Stimulated activated naive CD4-positive, alpha-beta T cell (primary cell): ENCODE data around the gene NAA60.
A peak's percentile ranks its signal among the peaks of the same experiment; 100 is the strongest.

Experiments
- DNase-seq, 6 experiments: peaks; one replicate each; lab custom pipeline; 2025; lab: John Stamatoyannopoulos, UW

Gene NAA60

DNA sequence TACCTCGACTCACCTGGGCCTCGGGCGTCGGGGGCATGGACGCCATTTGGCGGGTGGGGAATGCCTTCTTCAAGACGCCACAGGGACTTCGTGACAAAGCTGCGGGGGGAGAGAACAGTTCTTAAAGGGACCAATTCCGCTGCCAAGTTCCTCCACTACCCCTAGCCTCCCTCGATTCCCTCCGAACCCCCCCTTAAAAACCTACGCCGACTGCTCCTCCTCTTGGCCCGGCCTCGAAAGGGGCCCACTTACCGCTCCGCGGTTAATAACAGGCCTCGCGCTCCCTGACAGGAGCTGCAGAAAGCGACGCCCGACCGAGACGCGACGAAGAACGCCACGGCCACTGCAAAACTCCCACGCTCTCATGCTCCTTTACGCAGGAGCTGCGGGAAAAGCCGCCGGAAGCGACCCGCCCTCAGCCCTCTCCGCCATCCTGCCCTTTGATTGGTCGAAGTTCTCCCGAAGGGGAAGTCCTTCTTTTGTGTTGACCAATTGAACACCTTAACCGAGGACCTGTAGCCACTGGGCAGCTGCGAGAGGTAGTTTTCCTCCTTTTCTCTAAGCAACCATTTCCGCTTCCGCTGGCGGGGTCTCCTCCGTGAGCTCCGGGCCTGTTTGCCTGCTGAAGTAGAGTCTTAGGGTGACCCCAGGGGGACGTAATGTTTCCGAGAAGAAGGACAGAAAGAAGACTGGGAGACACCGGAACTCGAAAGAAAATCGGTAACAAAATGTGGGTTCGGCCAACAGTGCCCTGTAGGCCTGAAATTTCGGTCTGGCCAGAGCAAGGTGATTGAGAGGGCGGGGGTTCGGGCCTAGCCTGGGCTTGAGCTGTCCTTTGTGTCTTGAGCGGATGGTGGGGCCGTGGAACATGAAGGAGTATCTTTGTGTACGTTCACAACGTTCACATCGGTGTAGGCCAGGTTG is at the start of gene NAA60, which contains the start of gene ZNF597:
Gene NAA60, plus strand, starts transcription at position 573 of the 924 bp plus-strand sequence. CDS start 32,548 bp downstream, outside the sequence.
Gene ZNF597, minus strand, starts transcription at position 397 of the 924 bp plus-strand sequence. Its CDS starts 351 bp downstream, at position 46.
- peak; percentile 58 to 81 (median 76) for DNase-seq

GRCh38 chr16:3400446-3400778 is 43.1 kb upstream of the NAA60 start:
- DNase-seq = no peak

DNA sequence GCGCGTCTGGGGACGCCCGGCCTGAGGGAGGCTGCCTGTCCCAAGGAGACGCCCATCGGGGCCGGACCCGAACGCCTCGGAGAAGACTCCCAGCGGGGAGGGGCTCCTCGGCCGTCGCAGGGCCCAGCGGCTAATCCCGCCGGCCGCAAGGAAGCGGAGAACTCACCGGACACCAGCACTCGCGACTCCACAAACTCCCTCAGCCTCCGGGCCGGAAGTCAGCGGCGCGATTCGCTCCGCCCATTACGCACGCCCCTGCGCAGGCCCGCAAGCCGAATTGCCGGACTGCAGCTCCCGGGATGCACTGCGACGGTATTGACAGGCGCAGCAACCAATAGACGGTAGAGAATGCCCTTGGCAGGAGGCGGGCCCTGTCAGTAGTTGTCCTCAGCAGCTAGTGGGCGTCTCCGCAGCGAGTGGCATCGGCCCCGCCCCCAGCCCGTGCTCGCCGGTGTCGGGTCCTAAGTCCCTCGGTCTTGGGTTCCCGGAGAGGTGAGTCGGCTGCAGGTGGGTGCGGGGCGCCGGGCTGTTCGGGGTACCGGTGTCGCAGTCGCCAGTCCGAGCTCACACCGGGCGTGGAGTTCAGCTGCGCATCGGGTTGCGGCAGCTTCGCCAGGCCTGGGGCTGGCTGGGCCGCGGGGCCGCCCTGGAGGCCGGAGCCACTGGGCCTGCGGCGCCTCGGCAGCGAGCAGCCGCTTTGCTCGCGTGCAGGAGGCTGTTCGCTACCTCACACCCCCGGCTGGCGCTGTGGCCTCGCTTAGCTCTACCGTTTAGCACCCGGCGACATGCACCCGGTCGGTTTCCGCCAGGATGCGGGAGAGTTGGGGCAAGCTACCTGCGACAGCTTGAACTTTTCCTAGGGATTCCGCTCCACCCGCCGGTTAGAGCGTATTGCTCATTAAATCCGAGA is 42.4 kb upstream of the NAA60 start, which contains the start of the genes ZNF174 and ZSCAN32:
Gene ZNF174, plus strand, starts transcription at position 437 of the 910 bp plus-strand sequence. CDS start 790 bp downstream, outside the sequence.
Gene ZSCAN32, minus strand, starts transcription at position 226 of the 910 bp plus-strand sequence. CDS start 3,447 bp downstream, outside the sequence.
- peak; percentile 95 to 98 (median 97) for DNase-seq

DNA sequence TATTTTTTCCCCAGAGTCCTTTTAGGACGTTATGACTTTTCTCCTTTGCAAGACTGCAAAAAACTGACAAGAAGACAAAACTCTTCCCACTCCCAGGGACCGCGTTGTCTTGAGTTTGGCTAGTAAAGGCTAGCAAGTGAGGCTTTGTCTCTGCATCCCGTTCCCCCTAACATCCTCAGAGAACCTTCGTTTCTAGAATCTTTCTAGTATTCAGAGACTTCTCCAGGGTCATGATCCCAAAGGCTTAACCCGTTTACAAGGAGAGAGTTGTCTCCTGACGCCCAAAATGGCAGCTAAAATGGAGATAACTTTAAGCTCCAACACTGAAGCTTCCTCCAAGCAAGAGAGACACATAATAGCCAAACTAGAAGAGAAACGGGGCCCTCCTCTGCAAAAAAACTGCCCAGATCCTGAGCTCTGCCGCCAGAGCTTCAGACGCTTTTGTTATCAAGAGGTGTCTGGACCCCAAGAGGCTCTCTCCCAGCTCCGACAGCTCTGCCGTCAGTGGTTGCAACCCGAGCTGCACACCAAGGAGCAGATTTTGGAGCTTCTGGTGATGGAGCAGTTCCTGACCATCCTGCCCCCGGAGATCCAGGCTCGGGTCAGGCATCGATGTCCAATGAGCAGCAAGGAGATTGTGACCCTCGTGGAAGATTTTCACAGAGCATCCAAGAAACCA is 41.6 kb upstream of the NAA60 start:
- no peak for DNase-seq

DNA sequence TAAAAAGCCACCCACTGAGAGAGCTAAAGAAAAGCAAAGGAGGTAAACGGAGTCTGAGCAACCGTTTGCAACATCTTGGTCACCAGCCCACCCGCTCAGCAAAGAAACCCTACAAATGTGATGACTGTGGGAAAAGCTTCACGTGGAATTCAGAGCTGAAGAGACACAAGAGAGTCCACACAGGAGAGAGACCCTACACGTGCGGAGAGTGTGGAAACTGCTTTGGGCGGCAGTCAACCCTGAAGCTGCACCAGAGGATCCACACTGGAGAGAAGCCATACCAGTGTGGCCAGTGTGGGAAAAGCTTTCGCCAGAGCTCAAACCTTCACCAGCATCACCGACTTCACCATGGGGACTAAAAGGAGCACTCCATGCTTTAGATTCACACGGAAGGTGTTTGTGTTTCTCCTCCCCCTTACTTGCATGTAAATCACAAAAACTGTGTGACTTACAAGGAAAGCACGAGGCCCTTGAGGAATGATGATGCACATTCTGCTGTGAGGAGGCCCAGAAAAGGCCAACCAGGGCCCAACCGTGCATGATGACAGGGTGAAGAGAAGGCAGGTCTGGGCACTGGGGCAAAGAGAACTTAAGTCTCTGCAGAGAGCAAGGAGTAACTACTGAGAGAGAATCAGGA is 34.8 kb upstream of the NAA60 start:
- no peak for DNase-seq

- no peak for DNase-seq
Observed at GRCh38 chr16:3413730-3414379, 29.6 kb upstream of the NAA60 start.

DNA sequence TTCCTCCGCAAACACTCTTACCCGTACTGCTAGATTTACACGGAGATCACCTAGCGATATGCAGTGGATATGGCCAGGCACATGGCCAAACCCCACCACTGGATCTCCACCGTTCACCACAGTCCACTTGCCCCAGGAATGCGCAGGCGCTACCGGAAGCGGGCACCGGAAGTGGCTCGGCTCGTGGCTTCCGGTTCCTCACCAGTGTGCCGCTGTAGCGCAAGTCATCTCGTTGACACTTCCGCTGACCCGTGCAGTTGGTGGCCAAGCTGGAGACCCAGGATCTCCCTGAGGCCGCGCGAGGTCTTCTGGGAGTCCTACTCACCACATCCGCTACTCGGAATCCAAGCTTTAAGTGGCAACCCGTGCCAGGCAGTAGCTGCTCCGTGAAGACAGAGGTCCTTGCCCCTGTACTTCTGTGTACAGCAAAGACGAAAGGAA is 11.7 kb upstream of the NAA60 start:
- peak in 4 of 6 experiments; percentile 6 to 55 (median 38) for DNase-seq

GRCh38 chr16:3434373-3434772 is 9.1 kb upstream of the NAA60 start:
- DNase-seq = no peak

DNA sequence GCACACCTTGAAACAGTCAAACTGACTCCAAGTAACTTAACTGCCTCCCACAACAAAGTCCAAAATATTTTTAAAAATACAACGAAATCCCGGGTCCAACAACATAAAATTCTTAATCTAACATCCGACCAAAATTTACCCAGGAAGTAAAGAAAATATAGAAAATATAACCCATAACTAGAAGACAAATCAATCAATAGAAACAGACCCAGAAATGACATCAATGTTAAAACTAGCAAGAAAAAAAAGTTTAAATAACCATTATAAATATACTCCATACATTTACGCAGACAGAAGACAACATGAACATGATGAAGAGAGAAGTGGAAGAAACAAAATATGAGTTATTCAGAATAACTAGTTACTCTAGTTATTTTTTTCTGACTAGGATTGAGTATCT is 3.8 kb upstream of the NAA60 start:
- DNase-seq = no peak

DNA sequence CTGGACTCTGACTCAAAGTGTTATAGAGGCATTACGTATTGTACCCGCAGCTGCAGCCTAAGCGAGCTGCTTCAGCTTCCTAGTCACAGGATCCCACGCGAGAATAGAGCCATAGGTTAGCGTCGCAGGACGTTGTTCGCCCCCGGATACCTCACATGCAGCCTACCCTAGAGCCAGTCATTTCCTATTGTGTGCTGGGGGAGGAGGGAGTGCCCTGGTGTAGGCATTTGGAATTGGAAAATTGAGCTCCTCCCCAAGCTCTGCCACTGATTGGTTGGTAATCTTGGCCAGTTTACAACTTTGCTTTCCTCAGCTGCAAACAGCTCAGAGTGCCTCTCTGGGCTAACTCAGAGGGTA is 530 bp downstream of the NAA60 start:
- DNase-seq = peak in 4 of 6 experiments; percentile 9 to 34 (median 14)

GRCh38 chr16:3454093-3454492 is 10.6 kb downstream of the NAA60 start:
- DNase-seq = no peak

DNA sequence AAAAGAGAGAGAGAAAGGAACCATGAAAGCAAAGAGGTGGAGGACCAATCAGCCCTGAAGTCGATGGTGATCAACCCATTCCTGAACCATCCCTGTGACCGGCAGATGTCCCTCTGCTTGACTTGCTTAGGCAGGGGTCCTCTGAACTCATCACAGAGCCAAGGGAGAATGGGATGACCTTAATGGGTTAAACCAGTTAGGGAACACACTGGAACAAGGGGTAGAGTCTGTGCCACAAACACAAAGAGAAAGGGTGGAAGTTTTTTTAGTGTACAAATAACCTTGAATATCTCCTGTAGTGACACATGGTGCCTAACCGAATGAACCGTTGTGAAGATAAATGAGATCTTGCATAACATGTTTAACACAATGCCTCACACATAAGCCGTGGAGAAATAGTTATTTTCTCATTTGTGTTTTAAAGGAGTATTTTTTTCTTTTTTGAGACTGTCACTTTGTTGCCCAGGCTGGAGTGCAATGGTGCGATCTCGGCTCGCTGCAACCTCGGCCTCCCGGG is 11.2 kb downstream of the NAA60 start:
- no peak for DNase-seq

- peak; percentile 81 to 92 (median 84) for DNase-seq
Observed at GRCh38 chr16:3457434-3458252, 14.2 kb downstream of the NAA60 start.

GRCh38 chr16:3458278-3458851 is 14.9 kb downstream of the NAA60 start:
- peak in 2 of 6 experiments; percentile 30 to 39 for DNase-seq

DNA sequence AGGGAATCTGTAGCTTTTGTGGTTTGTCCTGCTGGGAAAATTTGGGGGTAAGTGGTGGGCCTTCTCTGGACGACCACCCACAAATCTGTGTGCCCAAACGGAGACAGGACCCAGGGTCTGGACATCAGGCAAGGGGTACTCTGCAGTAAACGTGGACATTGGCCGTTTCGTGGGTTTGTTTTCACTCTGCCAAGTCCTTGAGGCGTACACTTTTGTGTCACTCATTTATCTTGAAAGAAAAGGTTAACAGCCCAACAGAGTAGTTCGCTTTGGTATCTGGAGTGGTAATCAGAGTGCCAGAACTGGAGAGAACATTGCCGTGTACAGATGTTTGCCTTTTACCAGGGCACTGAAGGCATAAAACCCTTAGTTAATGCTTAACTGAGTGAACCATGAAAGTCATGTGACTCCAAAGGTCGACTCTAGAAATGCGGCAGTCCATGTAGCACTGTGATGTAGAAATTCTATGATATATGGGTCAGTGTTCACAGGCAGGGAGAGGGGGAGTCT is 15.4 kb downstream of the NAA60 start:
- DNase-seq = peak in 2 of 6 experiments; percentile 3 to 28

- peak in 2 of 6 experiments; percentile 28 to 38 for DNase-seq
Observed at GRCh38 chr16:3459401-3460090, 16.1 kb downstream of the NAA60 start.

DNA sequence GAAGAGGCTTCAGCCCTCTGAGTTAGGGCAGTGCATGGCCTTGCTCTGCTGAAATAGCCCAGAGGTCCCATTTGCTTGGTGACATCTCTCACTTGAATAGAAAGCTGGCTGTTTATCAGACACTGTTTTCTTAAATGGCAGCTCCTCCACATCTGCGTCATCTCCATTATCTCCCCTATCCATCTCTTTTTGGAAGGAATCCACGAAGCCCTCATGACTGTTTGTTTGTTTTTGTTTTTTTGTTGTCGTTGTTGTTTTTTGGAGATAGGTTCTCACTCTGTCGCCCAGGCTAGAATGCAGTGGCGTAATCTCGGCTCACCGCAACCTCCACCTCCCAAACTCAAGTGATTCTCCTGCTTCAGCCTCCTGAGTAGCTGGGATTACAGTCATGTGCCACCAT is 16.6 kb downstream of the NAA60 start:
- DNase-seq = no peak

DNA sequence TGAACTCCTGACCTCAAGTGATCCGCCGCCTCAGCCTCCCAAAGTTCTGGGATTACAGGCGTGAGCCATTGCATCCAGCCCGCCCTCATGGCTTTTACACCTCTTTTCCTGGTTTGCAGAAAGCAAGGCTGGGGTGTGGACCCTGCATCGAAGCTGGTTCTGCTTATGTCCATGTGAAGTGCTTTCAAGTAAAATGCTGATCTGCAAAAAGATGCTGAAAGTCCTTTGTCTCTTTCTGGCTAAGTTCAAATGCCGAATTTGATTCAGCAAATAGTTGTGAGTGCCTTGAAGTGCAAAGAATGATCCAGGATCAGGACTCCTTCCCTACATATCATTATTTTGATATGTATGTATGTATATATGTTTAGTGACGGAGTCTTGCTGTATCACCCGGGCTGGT is 17.1 kb downstream of the NAA60 start:
- no peak for DNase-seq
